Common myeloid progenitor, CD34-positive (primary cell): ENCODE results near the gene CCHCR1.

ENCODE experiments used
- CTCF ChIA-PET: fragments of 350-600 bp; sonication (Branson Sonifier 250); formaldehyde crosslinking; loops from one replicate; lab custom pipeline; 2021; ENCODE audit warnings: antibody characterized with exemption; lab: Charles Lee
- POLR2A ChIA-PET: fragments of 350-600 bp; sonication (Branson Sonifier 250); formaldehyde crosslinking; loops from one replicate; lab custom pipeline; 2021; ENCODE audit warnings: antibody characterized with exemption; lab: Charles Lee
- DNase-seq, 3 donors: peaks; one replicate each; pipeline versions ENCODE4 v3.0.0 to v3.0.0-alpha.2; 2013
- H3K27ac ChIP-seq, 2 experiments: 1 replicate in 1 of 2; 2 replicates in 1 of 2; pipeline ENCODE4 v1.7.0; 2013; ENCODE audit warnings: inconsistent platforms in 2 of 2, low read length in 2 of 2, mild to moderate bottlenecking in 2 of 2, low read depth in 1 of 2, moderate library complexity in 1 of 2; ENCODE audit not compliant: severe bottlenecking in 2 of 2, insufficient read depth in 1 of 2, poor library complexity in 1 of 2
- H3K27me3 ChIP-seq, 5 experiments: replicated peaks in 2 of 5; 1 replicate in 3 of 5; 2 replicates in 2 of 5; pipeline versions ENCODE4 v1.6.1 to v1.7.0; 2013; ENCODE audit warnings: low read length in 4 of 5, mild to moderate bottlenecking in 2 of 5, moderate library complexity in 2 of 5, inconsistent platforms in 1 of 5; ENCODE audit not compliant: insufficient read depth in 5 of 5, control insufficient read depth in 4 of 5
- H3K36me3 ChIP-seq, 4 experiments: 1 replicate in 2 of 4; 2 replicates in 2 of 4; pipeline versions ENCODE4 v1.6.1 to v1.7.0; 2013; ENCODE audit warnings: low read length in 3 of 4, control low read depth in 1 of 4, mild to moderate bottlenecking in 1 of 4; ENCODE audit not compliant: control insufficient read depth in 4 of 4, insufficient read depth in 4 of 4
- H3K4me1 ChIP-seq, 4 experiments: 1 replicate in 3 of 4; 2 replicates in 1 of 4; pipeline versions ENCODE4 v1.6.1 to v1.7.1; 2013; ENCODE audit warnings: low read length in 3 of 4, mild to moderate bottlenecking in 3 of 4, control low read depth in 1 of 4, inconsistent platforms in 1 of 4, moderate library complexity in 1 of 4; ENCODE audit not compliant: control insufficient read depth in 4 of 4, insufficient read depth in 4 of 4; ENCODE audit errors: control extremely low read depth in 1 of 4
- H3K4me3 ChIP-seq, 7 experiments: 1 replicate in 4 of 7; 2 replicates in 3 of 7; pipeline versions ENCODE4 v1.5.1 to v1.7.0; 2013; ENCODE audit warnings: mild to moderate bottlenecking in 7 of 7, low read length in 6 of 7, moderate library complexity in 6 of 7, inconsistent platforms in 2 of 7, low read depth in 2 of 7, control low read depth in 1 of 7; ENCODE audit not compliant: insufficient read depth in 4 of 7, control insufficient read depth in 1 of 7; ENCODE audit errors: extremely low read depth in 1 of 7
- H3K9me3 ChIP-seq, 5 experiments: 1 replicate in 4 of 5; 2 replicates in 1 of 5; pipeline versions ENCODE4 v1.6.1 to v1.7.1; 2013; ENCODE audit warnings: low read length in 4 of 5, mild to moderate bottlenecking in 2 of 5, inconsistent platforms in 1 of 5, low read depth in 1 of 5, moderate library complexity in 1 of 5; ENCODE audit not compliant: control insufficient read depth in 4 of 5, insufficient read depth in 2 of 5; ENCODE audit errors: control extremely low read depth in 1 of 5
- WGBS: methylation state at CpG from one replicate; pipeline ENCODE4 v1.1.5; 2013; ENCODE audit not compliant: insufficient coverage; 5-methylcytosine and 5-hydroxymethylcytosine counted together

The CCHCR1 gene

DNA sequence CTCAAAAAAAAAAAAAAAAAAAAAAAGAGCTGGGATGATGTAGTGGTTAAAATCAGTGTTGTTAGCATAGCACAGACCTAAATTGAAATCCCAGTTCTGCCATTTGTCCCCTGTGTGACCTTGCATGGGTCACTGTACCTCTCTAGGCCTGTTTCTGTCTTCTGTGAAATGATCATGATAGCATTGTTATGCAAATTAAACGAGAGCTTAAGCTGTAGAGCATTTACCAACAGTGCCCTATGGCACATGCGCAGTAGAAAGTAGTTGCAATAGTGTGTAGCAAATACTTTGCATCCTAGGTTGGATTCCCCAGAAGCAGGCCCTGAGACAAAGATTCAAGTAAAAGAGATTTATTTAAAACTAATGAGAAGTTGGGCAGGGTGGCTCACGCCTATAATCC, 26.0 kb downstream of the CCHCR1 start:
- DNase-seq = no peak
- WGBS = 100% methylated on average over 2 of the region's 3 CpGs
- no peak overlapping the region for H3K4me3 ChIP-seq
- peaks cover 0 to 2% (median 0%) of the 10 kb centered on the region in 4 experiments for H3K4me1 ChIP-seq
- ChIA-PET CTCF (interaction anchor here (1.0 to 4.6 kb wide), 6 partner anchors 8 to 234 kb away, joined by 3 to 28 read pairs (median 4); partner anchors contain the start of gene PSORS1C1), POLR2A (no interaction called here)
- H3K27ac ChIP-seq = no peak overlapping the region
- H3K9me3 ChIP-seq = no peaks in the 10 kb centered on the region
- H3K27me3 ChIP-seq = peaks cover 0 to 2% (median 0%) of the 10 kb centered on the region in 5 experiments
- H3K36me3 ChIP-seq = no peaks in the 10 kb centered on the region

GRCh38 chr6:31130751-31131150, 26.9 kb downstream of the CCHCR1 start:
- H3K9me3 ChIP-seq = no peaks in the 10 kb centered on the region
- H3K36me3 ChIP-seq = no peaks in the 10 kb centered on the region
- no peak for DNase-seq
- H3K4me1 ChIP-seq = peaks cover 0 to 5% (median 2%) of the 10 kb centered on the region in 4 experiments
- ChIA-PET POLR2A (no interaction called here), CTCF (interaction anchor here (0.9 to 4.6 kb wide), 10 partner anchors 9 to 236 kb away, joined by 3 to 28 read pairs (median 5); partner anchors contain the start of gene PSORS1C1)
- 100% methylated on average over 3 of the region's 3 CpGs for WGBS
- no peak overlapping the region for H3K4me3 ChIP-seq
- H3K27me3 ChIP-seq = peaks cover 0 to under 1% (median 0%) of the 10 kb centered on the region in 5 experiments
- H3K27ac ChIP-seq = no peak overlapping the region

DNA sequence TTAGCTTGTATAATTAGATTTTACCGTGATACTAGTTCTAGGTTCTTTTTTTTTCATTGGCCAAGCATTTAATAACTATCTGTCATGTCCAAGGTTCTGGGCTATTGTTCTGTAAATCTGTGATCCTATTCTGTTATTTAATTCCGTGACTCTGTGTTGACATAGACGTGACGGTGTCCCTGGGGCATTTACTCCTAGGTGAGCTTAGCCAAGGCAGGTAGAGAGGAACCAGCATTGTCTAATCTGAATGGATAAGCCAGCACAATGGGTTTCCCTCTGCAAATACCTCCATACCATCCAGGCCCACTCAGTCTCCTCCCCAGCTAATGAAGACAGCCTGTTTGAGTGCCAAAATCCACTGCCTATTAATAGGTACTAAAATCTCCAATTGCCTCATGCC, 28.5 kb downstream of the CCHCR1 start:
- no peaks in the 10 kb centered on the region for H3K36me3 ChIP-seq
- POLR2A ChIA-PET = no interaction called here
- DNase-seq = no peak
- CTCF ChIA-PET = interaction anchor here (0.6 to 2.2 kb wide), 15 partner anchors 8 to 248 kb away, joined by 3 to 8 read pairs (median 4); partner anchors contain the start of genes CCHCR1 and TCF19
- H3K4me1 ChIP-seq = peaks cover 0 to 16% (median 11%) of the 10 kb centered on the region in 4 experiments
- H3K9me3 ChIP-seq = no peaks in the 10 kb centered on the region
- H3K4me3 ChIP-seq = no peak overlapping the region
- no peaks in the 10 kb centered on the region for H3K27me3 ChIP-seq
- 67% methylated on average over 3 of the region's 4 CpGs for WGBS
- no peak overlapping the region for H3K27ac ChIP-seq

DNA sequence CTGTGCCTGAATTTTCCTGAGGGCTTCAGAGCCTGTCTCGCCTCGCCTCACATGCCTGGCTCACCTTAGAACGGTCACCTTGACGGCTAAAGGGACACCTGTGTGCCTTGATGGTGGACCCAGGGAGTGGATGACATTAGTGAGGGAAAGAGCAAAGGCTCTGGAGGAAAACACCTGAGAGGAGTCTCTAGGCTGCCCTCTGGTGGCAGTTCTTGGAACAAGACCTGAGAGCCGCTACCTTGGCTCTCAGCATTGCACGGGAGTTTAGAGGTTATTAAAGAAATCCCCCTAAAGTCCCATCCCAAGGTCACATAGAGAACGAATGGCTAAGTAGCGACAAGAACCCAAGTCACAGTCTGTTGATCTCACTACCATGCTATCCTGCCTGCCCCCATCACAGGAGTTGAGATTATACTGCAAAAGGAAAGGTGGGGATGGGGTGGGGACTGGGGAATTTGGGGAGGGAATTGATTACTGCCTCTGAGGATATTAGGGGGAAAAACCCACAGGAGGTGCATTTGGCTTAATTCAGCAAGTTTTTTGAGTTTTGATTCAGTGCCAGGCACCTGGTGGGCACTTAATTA, 29.4 kb downstream of the CCHCR1 start:
- ChIA-PET POLR2A (no interaction called here), CTCF (interaction anchor here (0.7 to 4.7 kb wide), 8 partner anchors 9 to 215 kb away, joined by 3 to 36 read pairs (median 6); partner anchors contain the start of genes PSORS1C1 and PSORS1C2)
- Histone ChIP-seq H3K4me3 (no peak overlapping the region), H3K9me3 (no peaks in the 10 kb centered on the region), H3K27ac (no peak overlapping the region), H3K27me3 (no peaks in the 10 kb centered on the region), H3K36me3 (no peaks in the 10 kb centered on the region), H3K4me1 (peaks cover 0 to 16% (median 11%) of the 10 kb centered on the region in 4 experiments)
- WGBS = 32% methylated on average over 6 of the region's 8 CpGs
- DNase-seq = peak; percentile 36 to 68 (median 53)

- no peaks in the 10 kb centered on the region for H3K9me3 ChIP-seq
- no peak overlapping the region for H3K4me3 ChIP-seq
- H3K27me3 ChIP-seq = no peaks in the 10 kb centered on the region
- ChIA-PET POLR2A (no interaction called here), CTCF (interaction anchor here (0.7 to 4.7 kb wide), 14 partner anchors 8 to 304 kb away, joined by 3 to 36 read pairs (median 4); partner anchors contain the start of genes C6orf15, PSORS1C1 and PSORS1C2)
- no peaks in the 10 kb centered on the region for H3K36me3 ChIP-seq
- peaks cover 0 to 16% (median 11%) of the 10 kb centered on the region in 4 experiments for H3K4me1 ChIP-seq
- DNase-seq = no peak
- H3K27ac ChIP-seq = no peak overlapping the region
- WGBS = 92% methylated on average over 14 of the region's 16 CpGs
These were observed 31.0 kb downstream of the CCHCR1 start for GRCh38 chr6:31126396-31127175.

DNA sequence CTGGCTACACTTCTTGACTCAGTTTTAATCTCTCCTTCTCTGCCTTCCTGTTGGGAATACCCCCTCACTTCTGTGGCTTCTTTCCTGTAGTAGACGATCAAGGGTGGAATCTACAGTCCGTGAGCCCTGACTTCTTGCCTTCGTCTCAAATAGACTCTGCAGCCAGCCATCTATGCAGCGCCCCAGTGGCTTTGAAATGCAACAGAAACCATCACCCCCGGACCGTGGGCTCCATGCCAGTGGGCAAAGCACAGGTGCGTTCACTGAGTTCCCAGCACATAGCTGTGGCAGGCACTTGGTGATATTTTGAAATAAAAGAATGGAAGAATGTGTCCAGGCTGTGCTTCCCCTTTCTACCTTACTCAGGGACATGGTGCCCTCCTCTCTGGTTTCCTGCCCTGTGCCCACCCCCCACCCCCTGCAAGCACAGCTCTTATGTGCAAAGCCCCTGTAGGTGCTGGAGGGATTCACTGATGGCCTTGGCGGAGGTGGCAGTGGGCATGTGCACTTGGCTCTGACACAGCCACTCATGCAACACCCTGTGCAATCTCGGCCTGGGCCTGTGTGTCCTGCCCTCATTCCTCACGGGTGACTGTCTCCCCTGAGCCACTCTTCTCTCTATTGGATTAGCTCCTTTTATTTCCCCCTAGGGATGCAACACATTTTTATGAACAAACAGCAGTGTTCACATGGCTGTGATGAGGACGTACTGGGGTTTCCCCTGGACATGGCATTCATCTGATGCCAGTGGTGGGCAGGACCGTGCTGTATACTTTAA, 31.8 kb downstream of the CCHCR1 start:
- DNase-seq = peak in 2 of 3 donors; percentile 46 to 64
- POLR2A ChIA-PET = no interaction called here
- WGBS = 75% methylated on average over 11 of the region's 12 CpGs
- CTCF ChIA-PET = interaction anchor here (0.7 to 4.7 kb wide), 11 partner anchors 10 to 210 kb away, joined by 3 to 36 read pairs (median 5); partner anchors contain the start of genes C6orf15, PSORS1C1 and PSORS1C2
- H3K36me3 ChIP-seq = no peaks in the 10 kb centered on the region
- no peaks in the 10 kb centered on the region for H3K9me3 ChIP-seq
- no peaks in the 10 kb centered on the region for H3K27me3 ChIP-seq
- no peak overlapping the region for H3K4me3 ChIP-seq
- H3K27ac ChIP-seq = no peak overlapping the region
- H3K4me1 ChIP-seq = peaks cover 0 to 16% (median 11%) of the 10 kb centered on the region in 4 experiments
